K562 (cell line): ENCODE results near the gene UBXN2A.

Experiments used
- ATF7 ChIP-seq: fragments of 450-650 bp; IDR thresholded peaks from 2 replicates; pipeline ENCODE4 v1.7.1; 2014; ENCODE audit warnings: mild to moderate bottlenecking, moderate library complexity
- BHLHE40 ChIP-seq: IDR thresholded peaks from 2 replicates; pipeline ENCODE4 v1.6.1; 2011; ENCODE audit warnings: low read length, improper control_type of control experiment
- EWSR1 ChIP-seq: fragments of 450-650 bp; IDR thresholded peaks from 2 replicates; pipeline ENCODE4 v1.6.1; 2018; ENCODE audit warnings: borderline replicate concordance, mild to moderate bottlenecking, low read depth, moderate library complexity; ENCODE audit not compliant: partially characterized antibody
- KLF10 ChIP-seq: fragments of 250-450 bp; sonication (Bioruptor Pico); IDR thresholded peaks from 2 replicates; pipeline ENCODE4 v1.6.1; 2021; ENCODE audit warnings: matching md5 sums
- PHF8 ChIP-seq: fragments of 200-600 bp; sonication (generic); IDR thresholded peaks from 2 replicates; pipeline ENCODE4 v1.6.1; 2012; ENCODE audit warnings: mixed run types, mild to moderate bottlenecking, inconsistent platforms, low read length, moderate library complexity, borderline replicate concordance
- POLR2A ChIP-seq: fragments of 450-650 bp; conservative IDR thresholded peaks from 2 replicates; pipeline ENCODE4 v1.6.1; 2016
- RAD21 ChIP-seq, 2 experiments: fragments of 250-450 bp in 1 of 2; fragments of 450-650 bp in 1 of 2; sonication (Bioruptor Pico) in 1 of 2; formaldehyde crosslinking in 1 of 2; IDR thresholded peaks in 1 of 2; conservative IDR thresholded peaks in 1 of 2; 2 replicates each; pipeline versions ENCODE4 v1.4.0 to v1.8.0; 2020 to 2022; ENCODE audit warnings: mild to moderate bottlenecking in 2 of 2, moderate library complexity in 1 of 2
- RBM39 ChIP-seq: fragments of 200-400 bp; formaldehyde crosslinking; optimal IDR thresholded peaks from 2 replicates; pipeline ENCODE3; 2018; ENCODE audit warnings: low read depth, low read length
- SPI1 ChIP-seq: IDR thresholded peaks from 2 replicates; pipeline ENCODE4 v1.6.1; 2011; ENCODE audit warnings: low read depth, low read length, control low read depth, borderline replicate concordance
- SRF ChIP-seq, 2 experiments: fragments of 250-450, 450-650 bp in 1 of 2; sonication (Bioruptor Pico) in 1 of 2; sonication (generic) in 1 of 2; formaldehyde crosslinking; IDR thresholded peaks; 2 replicates each; pipeline versions ENCODE4 v1.5.0 to v1.5.1; 2020 to 2022; ENCODE audit warnings: mild to moderate bottlenecking in 1 of 2, missing genetic modification reagents in 1 of 2
- ZNF3 ChIP-seq: fragments of 250-450 bp; sonication (Bioruptor Pico); IDR thresholded peaks from 2 replicates; pipeline ENCODE4 v1.5.0; 2021; ENCODE audit warnings: mild to moderate bottlenecking, moderate library complexity
- TF ChIP-seq, protein P1 (sequence below): IDR thresholded peaks from 3 replicates; pipeline ENCODE4 v1.6.1; 2011; ENCODE audit warnings: borderline replicate concordance, mild to moderate bottlenecking; ENCODE audit not compliant: insufficient read length, insufficient read depth
- TF ChIP-seq, protein P2 (sequence below), 3 experiments: IDR thresholded peaks in 2 of 3; conservative IDR thresholded peaks in 1 of 3; 2 replicates each; pipeline ENCODE4 v1.5.1; 2011 to 2012; ENCODE audit warnings: low read length in 3 of 3, mild to moderate bottlenecking in 3 of 3, control low read depth in 2 of 3, improper control_type of control experiment in 1 of 3, inconsistent platforms in 1 of 3, low read depth in 1 of 3, mixed read lengths in 1 of 3, moderate library complexity in 1 of 3; ENCODE audit not compliant: insufficient read depth in 2 of 3
- TF ChIP-seq, protein P3 (sequence below): sonication (generic); formaldehyde crosslinking; IDR thresholded peaks from 2 replicates; pipeline ENCODE4 v1.9.0; 2022; ENCODE audit warnings: mild to moderate bottlenecking, missing genetic modification reagents

- TF ChIP-seq KLF10 (CRISPR knock-in tag) (no peak), EWSR1 (no peak), ZNF3 (CRISPR knock-in tag) (no peak), RAD21 (CRISPR knock-in tag; conservative IDR thresholded peaks at IDR 0.05 in 1 of 2, IDR thresholded peaks at IDR 0.05 in 1 of 2) (no peak), POLR2A (no peak), BHLHE40 (no peak), RBM39 (no peak), ATF7 (no peak), PHF8 (no peak), SPI1 (no peak), SRF (CRISPR knock-in tag; IDR thresholded peaks at IDR 0.05) (no peak)
- TF ChIP-seq, protein P1, sequence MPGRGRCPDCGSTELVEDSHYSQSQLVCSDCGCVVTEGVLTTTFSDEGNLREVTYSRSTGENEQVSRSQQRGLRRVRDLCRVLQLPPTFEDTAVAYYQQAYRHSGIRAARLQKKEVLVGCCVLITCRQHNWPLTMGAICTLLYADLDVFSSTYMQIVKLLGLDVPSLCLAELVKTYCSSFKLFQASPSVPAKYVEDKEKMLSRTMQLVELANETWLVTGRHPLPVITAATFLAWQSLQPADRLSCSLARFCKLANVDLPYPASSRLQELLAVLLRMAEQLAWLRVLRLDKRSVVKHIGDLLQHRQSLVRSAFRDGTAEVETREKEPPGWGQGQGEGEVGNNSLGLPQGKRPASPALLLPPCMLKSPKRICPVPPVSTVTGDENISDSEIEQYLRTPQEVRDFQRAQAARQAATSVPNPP, result no peak
- TF ChIP-seq, protein P2, sequence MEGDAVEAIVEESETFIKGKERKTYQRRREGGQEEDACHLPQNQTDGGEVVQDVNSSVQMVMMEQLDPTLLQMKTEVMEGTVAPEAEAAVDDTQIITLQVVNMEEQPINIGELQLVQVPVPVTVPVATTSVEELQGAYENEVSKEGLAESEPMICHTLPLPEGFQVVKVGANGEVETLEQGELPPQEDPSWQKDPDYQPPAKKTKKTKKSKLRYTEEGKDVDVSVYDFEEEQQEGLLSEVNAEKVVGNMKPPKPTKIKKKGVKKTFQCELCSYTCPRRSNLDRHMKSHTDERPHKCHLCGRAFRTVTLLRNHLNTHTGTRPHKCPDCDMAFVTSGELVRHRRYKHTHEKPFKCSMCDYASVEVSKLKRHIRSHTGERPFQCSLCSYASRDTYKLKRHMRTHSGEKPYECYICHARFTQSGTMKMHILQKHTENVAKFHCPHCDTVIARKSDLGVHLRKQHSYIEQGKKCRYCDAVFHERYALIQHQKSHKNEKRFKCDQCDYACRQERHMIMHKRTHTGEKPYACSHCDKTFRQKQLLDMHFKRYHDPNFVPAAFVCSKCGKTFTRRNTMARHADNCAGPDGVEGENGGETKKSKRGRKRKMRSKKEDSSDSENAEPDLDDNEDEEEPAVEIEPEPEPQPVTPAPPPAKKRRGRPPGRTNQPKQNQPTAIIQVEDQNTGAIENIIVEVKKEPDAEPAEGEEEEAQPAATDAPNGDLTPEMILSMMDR (IDR thresholded peaks at IDR 0.05 in 2 of 3, conservative IDR thresholded peaks at IDR 0.05 in 1 of 3; ENCODE audit: insufficient read depth in 2 of 3, low read depth in 1 of 3, low read length in 3 of 3), result no peak
- TF ChIP-seq, protein P3, sequence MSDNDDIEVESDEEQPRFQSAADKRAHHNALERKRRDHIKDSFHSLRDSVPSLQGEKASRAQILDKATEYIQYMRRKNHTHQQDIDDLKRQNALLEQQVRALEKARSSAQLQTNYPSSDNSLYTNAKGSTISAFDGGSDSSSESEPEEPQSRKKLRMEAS (CRISPR knock-in tag), result no peak
These were observed 36.0 kb upstream of the UBXN2A start for GRCh38 chr2:23904215-23904614.
